SU-DHL-6 (cell line): ENCODE results near the gene PHPT1.

ENCODE experiments used
- H2AFZ ChIP-seq: fragments of 200-600 bp; sonication (generic); 2 replicates; pipeline ENCODE4 v1.6.1; 2014; ENCODE audit warnings: low read depth, mild to moderate bottlenecking, moderate library complexity, mixed read lengths, antibody characterized with exemption, low read length; ENCODE audit not compliant: severe bottlenecking
- H3F3A ChIP-seq: fragments of 200-600 bp; shearing (Covaris generic); 2 replicates; pipeline ENCODE4 v1.6.0; 2016; ENCODE audit warnings: antibody characterized with exemption, mild to moderate bottlenecking; ENCODE audit not compliant: insufficient read depth
- H3K27ac ChIP-seq: fragments of 200-600 bp; sonication (generic); 2 replicates; pipeline ENCODE4 v1.5.1; 2016; ENCODE audit warnings: low read depth, mild to moderate bottlenecking, low read length, moderate library complexity, mixed read lengths
- H3K27me3 ChIP-seq: fragments of 200-600 bp; sonication (generic), shearing (Covaris generic); 2 replicates; pipeline ENCODE4 v1.6.0; 2014; ENCODE audit warnings: mild to moderate bottlenecking, low read length
- H3K36me3 ChIP-seq: fragments of 200-600 bp; sonication (generic); 2 replicates; pipeline ENCODE4 v1.6.1; 2014; ENCODE audit warnings: mild to moderate bottlenecking, low read length, mixed read lengths
- H3K4me2 ChIP-seq: fragments of 300-600, 200-600 bp; shearing (Covaris generic), sonication (generic); 2 replicates; pipeline ENCODE4 v1.6.0; 2014; ENCODE audit warnings: low read length, low read depth, mild to moderate bottlenecking; ENCODE audit not compliant: poor library complexity, severe bottlenecking
- H3K4me3 ChIP-seq: fragments of 200-600 bp; sonication (generic); 2 replicates; pipeline ENCODE4 v1.5.1; 2014; ENCODE audit warnings: antibody characterized with exemption, low read length, mild to moderate bottlenecking, mixed read lengths; ENCODE audit not compliant: insufficient read depth, poor library complexity, severe bottlenecking
- H3K79me2 ChIP-seq: fragments of 200-600 bp; sonication (generic); 2 replicates; pipeline ENCODE4 v1.6.1; 2014; ENCODE audit warnings: mild to moderate bottlenecking, low read length, moderate library complexity; ENCODE audit not compliant: insufficient read depth
- H3K9ac ChIP-seq: fragments of 200-600 bp; sonication (generic); 2 replicates; pipeline ENCODE4 v1.7.0; 2014; ENCODE audit warnings: mild to moderate bottlenecking, low read length
- H3K9me2 ChIP-seq: fragments of 200-600 bp; sonication (generic); replicated peaks from 2 replicates; pipeline ENCODE4 v1.6.1; 2014; ENCODE audit warnings: low read length; ENCODE audit not compliant: insufficient read depth
- H3K9me3 ChIP-seq: fragments of 200-600 bp; sonication (generic); 2 replicates; pipeline ENCODE4 v1.6.1; 2014; ENCODE audit warnings: low read length, mixed read lengths; ENCODE audit not compliant: insufficient read depth
- H4K20me1 ChIP-seq: fragments of 200-600 bp; sonication (generic); 2 replicates; pipeline ENCODE4 v1.6.1; 2014; ENCODE audit warnings: low read depth, mild to moderate bottlenecking, antibody characterized with exemption, low read length, moderate library complexity, mixed read lengths
- EZH2phosphoT487 ChIP-seq: fragments of 200-600 bp; sonication (generic), shearing (Covaris generic); conservative IDR thresholded peaks from 2 replicates; pipeline ENCODE4 v1.6.1; 2018; ENCODE audit warnings: mild to moderate bottlenecking, antibody characterized with exemption, low read length, moderate library complexity, mixed read lengths
- TF ChIP-seq, protein P1 (sequence below): fragments of 200-600 bp; sonication (generic); IDR thresholded peaks from one replicate; pipeline ENCODE4 v1.5.1; 2017; ENCODE audit warnings: antibody characterized with exemption, mild to moderate bottlenecking, low read length, moderate library complexity; ENCODE audit not compliant: insufficient read depth, poor library complexity, severe bottlenecking

PHPT1 gene

DNA sequence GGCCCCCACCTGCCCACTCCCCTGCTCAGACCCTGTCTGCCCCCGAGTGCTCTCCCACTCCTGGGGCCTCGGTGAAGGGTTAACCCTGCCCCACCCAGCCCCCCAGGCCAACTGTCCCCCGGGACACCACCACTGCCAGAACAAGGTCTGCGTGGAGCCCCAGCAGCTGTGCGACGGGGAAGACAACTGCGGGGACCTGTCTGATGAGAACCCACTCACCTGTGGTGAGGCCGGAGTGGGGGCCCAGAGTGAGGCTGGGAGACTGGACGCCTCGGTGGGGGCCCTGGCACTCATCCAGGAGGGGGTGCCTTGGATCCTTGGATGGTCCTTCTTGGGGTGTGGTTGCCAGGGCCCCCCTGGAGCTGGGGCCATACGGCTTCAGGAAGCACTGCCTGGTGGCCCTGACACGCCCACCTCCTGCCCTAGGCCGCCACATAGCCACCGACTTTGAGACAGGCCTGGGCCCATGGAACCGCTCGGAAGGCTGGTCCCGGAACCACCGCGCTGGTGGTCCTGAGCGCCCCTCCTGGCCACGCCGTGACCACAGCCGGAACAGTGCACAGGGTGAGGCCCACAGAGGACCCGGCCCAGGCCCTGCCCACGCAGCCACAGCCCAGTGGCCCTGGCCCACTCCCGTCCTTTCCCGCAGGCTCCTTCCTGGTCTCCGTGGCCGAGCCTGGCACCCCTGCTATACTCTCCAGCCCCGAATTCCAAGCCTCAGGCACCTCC is 5.1 kb downstream of the PHPT1 start:
- H3K4me3 ChIP-seq, result no peak overlapping the region
- no peaks in the 10 kb centered on the region for H3K79me2 ChIP-seq
- H3K27ac ChIP-seq, result no peak overlapping the region
- no peaks in the 10 kb centered on the region for H3K9me3 ChIP-seq
- TF ChIP-seq EZH2phosphoT487, result no peak
- TF ChIP-seq, protein P1, sequence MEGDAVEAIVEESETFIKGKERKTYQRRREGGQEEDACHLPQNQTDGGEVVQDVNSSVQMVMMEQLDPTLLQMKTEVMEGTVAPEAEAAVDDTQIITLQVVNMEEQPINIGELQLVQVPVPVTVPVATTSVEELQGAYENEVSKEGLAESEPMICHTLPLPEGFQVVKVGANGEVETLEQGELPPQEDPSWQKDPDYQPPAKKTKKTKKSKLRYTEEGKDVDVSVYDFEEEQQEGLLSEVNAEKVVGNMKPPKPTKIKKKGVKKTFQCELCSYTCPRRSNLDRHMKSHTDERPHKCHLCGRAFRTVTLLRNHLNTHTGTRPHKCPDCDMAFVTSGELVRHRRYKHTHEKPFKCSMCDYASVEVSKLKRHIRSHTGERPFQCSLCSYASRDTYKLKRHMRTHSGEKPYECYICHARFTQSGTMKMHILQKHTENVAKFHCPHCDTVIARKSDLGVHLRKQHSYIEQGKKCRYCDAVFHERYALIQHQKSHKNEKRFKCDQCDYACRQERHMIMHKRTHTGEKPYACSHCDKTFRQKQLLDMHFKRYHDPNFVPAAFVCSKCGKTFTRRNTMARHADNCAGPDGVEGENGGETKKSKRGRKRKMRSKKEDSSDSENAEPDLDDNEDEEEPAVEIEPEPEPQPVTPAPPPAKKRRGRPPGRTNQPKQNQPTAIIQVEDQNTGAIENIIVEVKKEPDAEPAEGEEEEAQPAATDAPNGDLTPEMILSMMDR, result no peak
- H3K27me3 ChIP-seq, result no peaks in the 10 kb centered on the region
- no peak overlapping the region for H2AFZ ChIP-seq
- H3K9me2 ChIP-seq, result no peaks in the 10 kb centered on the region
- H3K9ac ChIP-seq, result no peak overlapping the region
- H4K20me1 ChIP-seq, result no peaks in the 10 kb centered on the region
- no peak overlapping the region for H3K4me2 ChIP-seq
- no peaks in the 10 kb centered on the region for H3K36me3 ChIP-seq
- no peaks in the 10 kb centered on the region for H3F3A ChIP-seq

- H3K9me2 ChIP-seq, result no peaks in the 10 kb centered on the region
- no peak overlapping the region for H2AFZ ChIP-seq
- H3K27ac ChIP-seq, result no peak overlapping the region
- no peak overlapping the region for H3K4me2 ChIP-seq
- H3K27me3 ChIP-seq, result no peaks in the 10 kb centered on the region
- H3F3A ChIP-seq, result no peaks in the 10 kb centered on the region
- no peak overlapping the region for H3K9ac ChIP-seq
- no peak overlapping the region for H3K4me3 ChIP-seq
- no peaks in the 10 kb centered on the region for H3K36me3 ChIP-seq
- H3K79me2 ChIP-seq, result no peaks in the 10 kb centered on the region
- H3K9me3 ChIP-seq, result no peaks in the 10 kb centered on the region
- TF ChIP-seq EZH2phosphoT487, result no peak
- TF ChIP-seq, protein P1, result no peak
- H4K20me1 ChIP-seq, result no peaks in the 10 kb centered on the region
These were observed 5.7 kb downstream of the PHPT1 start for GRCh38 chr9:136854842-136855460.

GRCh38 chr9:136855461-136856078 is 6.4 kb downstream of the PHPT1 start:
- Histone ChIP-seq H4K20me1 (no peaks in the 10 kb centered on the region), H3K9ac (no peak overlapping the region), H3K79me2 (no peaks in the 10 kb centered on the region), H3K4me3 (no peak overlapping the region), H3F3A (no peaks in the 10 kb centered on the region), H3K9me3 (no peaks in the 10 kb centered on the region), H3K36me3 (no peaks in the 10 kb centered on the region), H3K27ac (no peak overlapping the region), H3K4me2 (no peak overlapping the region), H3K9me2 (no peaks in the 10 kb centered on the region), H3K27me3 (no peaks in the 10 kb centered on the region), H2AFZ (no peak overlapping the region)
- TF ChIP-seq, protein P1, result no peak
- no peak for TF ChIP-seq EZH2phosphoT487
